GM21825 (cell line): ENCODE results near the gene UBAP2L.
A peak's percentile ranks its signal among the peaks of the same experiment; 100 is the strongest.

Experiments used
- ATAC-seq: cut with Tn5 transposase; IDR thresholded peaks from one replicate; pipeline ENCODE4 v1.9.1; 2021; ENCODE audit warnings: mild to moderate bottlenecking, moderate library complexity; ENCODE audit not compliant: unreplicated experiment

The UBAP2L gene

GRCh38 chr1:154220071-154220969, at the start of gene UBAP2L:
UBAP2L (plus strand) TSS chr1:154220955; CDS start chr1:154225124, 4,169 bp downstream.
- peak; percentile 86 for ATAC-seq

GRCh38 chr1:154171223-154171583, 49.6 kb upstream of the UBAP2L start:
- no peak for ATAC-seq

- no peak for ATAC-seq
Measured at GRCh38 chr1:154171880-154172279, 48.9 kb upstream of the UBAP2L start.

GRCh38 chr1:154174654-154175053, 46.1 kb upstream of the UBAP2L start:
- ATAC-seq: no peak

- ATAC-seq: no peak
Measured at GRCh38 chr1:154176337-154176736, 44.4 kb upstream of the UBAP2L start.

- no peak for ATAC-seq
Measured at GRCh38 chr1:154178013-154178412, 42.7 kb upstream of the UBAP2L start.

GRCh38 chr1:154178911-154179811, 41.6 kb upstream of the UBAP2L start:
- no peak for ATAC-seq

GRCh38 chr1:154179946-154180687, 40.6 kb upstream of the UBAP2L start:
- ATAC-seq: no peak

- no peak for ATAC-seq
Measured at GRCh38 chr1:154181944-154182343, 38.8 kb upstream of the UBAP2L start.

- ATAC-seq: peak; percentile 54
Measured at GRCh38 chr1:154182344-154183045, 38.3 kb upstream of the UBAP2L start.

GRCh38 chr1:154183046-154183915, 37.5 kb upstream of the UBAP2L start:
- ATAC-seq: peak; percentile 68

- ATAC-seq: no peak
Measured at GRCh38 chr1:154186177-154186576, 34.6 kb upstream of the UBAP2L start.

- ATAC-seq: no peak
Measured at GRCh38 chr1:154186852-154187501, 33.8 kb upstream of the UBAP2L start.

GRCh38 chr1:154190550-154190949, 30.2 kb upstream of the UBAP2L start:
- no peak for ATAC-seq

- ATAC-seq: no peak
Measured at GRCh38 chr1:154191990-154192461, 28.7 kb upstream of the UBAP2L start, which contains the start of gene TPM3. TPM3 (minus strand) TSS chr1:154192100; CDS start chr1:154192018, 82 bp downstream.

- no peak for ATAC-seq
Measured at GRCh38 chr1:154192476-154192875, 28.3 kb upstream of the UBAP2L start.

GRCh38 chr1:154193821-154194220, 26.9 kb upstream of the UBAP2L start:
- ATAC-seq: no peak

GRCh38 chr1:154198756-154199562, 21.8 kb upstream of the UBAP2L start:
- no peak for ATAC-seq
